HL-60 (cell line): Measurements from ENCODE around the gene ANO10.

ENCODE experiments used
- GABPA ChIP-seq: IDR thresholded peaks from 2 replicates; pipeline ENCODE4 v1.6.1; 2012; ENCODE audit warnings: low read depth
- POLR2AphosphoS5 ChIP-seq: IDR thresholded peaks from 2 replicates; pipeline ENCODE4 v1.6.1; 2012; ENCODE audit warnings: low read depth
- TF ChIP-seq, protein P1 (sequence below): IDR thresholded peaks from one replicate; pipeline ENCODE4 v1.5.1; 2011; ENCODE audit warnings: low read length, control low read depth, inconsistent platforms; ENCODE audit not compliant: insufficient read depth

DNA sequence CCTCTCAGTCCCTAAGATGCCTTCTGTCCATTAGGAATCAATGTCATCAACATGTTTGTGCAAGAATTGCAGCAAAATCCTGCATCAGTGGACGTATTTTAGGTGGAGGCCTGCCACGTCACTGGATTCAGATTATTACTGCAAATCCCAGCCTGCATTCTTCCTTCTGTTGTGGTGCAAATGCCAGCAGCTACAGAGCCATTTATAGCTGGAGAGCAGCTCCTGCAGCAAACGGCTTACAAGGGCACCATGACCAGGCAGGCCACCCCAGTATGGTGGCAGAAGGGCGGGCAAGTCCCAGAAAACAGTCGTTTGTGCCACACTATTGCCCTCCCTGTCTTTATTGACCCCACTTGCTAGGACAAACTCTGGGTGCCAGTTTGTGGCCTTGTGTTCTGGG is 260.7 kb downstream of the ANO10 start:
- TF ChIP-seq, protein P1, sequence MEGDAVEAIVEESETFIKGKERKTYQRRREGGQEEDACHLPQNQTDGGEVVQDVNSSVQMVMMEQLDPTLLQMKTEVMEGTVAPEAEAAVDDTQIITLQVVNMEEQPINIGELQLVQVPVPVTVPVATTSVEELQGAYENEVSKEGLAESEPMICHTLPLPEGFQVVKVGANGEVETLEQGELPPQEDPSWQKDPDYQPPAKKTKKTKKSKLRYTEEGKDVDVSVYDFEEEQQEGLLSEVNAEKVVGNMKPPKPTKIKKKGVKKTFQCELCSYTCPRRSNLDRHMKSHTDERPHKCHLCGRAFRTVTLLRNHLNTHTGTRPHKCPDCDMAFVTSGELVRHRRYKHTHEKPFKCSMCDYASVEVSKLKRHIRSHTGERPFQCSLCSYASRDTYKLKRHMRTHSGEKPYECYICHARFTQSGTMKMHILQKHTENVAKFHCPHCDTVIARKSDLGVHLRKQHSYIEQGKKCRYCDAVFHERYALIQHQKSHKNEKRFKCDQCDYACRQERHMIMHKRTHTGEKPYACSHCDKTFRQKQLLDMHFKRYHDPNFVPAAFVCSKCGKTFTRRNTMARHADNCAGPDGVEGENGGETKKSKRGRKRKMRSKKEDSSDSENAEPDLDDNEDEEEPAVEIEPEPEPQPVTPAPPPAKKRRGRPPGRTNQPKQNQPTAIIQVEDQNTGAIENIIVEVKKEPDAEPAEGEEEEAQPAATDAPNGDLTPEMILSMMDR, result no peak
- TF ChIP-seq POLR2AphosphoS5 (no peak), GABPA (no peak)
